ENCODE results near the gene CDH8.

The CDH8 gene

GRCh38 chr16:62034231-62035114 is 1.8 kb downstream of the CDH8 start:
- peak in 16 of 56 donors; percentile 12 to 70 (median 42) for DNase-seq

- no peak for DNase-seq
Observed at GRCh38 chr16:62033065-62033464, 3.2 kb downstream of the CDH8 start.

- DNase-seq = no peak
Observed at GRCh38 chr16:62029947-62030346, 6.3 kb downstream of the CDH8 start.

GRCh38 chr16:62022688-62023087 is 13.6 kb downstream of the CDH8 start:
- DNase-seq = no peak

DNA sequence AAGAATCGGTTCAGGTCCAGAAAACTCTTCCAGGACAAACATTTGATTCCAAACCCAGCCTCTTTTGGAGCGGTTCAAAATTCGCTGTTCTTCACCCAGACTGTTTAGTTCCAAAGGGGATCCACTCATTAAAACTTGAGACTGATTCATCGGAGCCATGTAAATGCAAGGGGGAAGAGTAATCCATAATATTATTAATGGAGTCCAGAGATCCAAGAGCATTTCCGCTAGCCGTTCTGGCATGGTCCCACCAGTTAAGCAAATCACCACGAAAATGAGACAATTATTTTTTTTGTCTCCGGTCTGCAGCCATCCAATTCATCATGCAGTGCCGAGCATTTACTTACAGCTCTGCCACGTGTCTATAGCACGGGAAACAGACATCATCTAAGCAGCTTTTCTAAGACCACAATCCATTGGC is 15.1 kb downstream of the CDH8 start:
- peak in 1 of 56 donors; percentile 30 for DNase-seq

- DNase-seq = no peak
Observed at GRCh38 chr16:62020681-62021080, 15.6 kb downstream of the CDH8 start.

- no peak for DNase-seq
Observed at GRCh38 chr16:62019851-62020250, 16.4 kb downstream of the CDH8 start.

- peak in 4 of 56 donors; percentile 8 to 26 (median 11) for DNase-seq
Observed at GRCh38 chr16:62018301-62019060, 17.8 kb downstream of the CDH8 start.

DNA sequence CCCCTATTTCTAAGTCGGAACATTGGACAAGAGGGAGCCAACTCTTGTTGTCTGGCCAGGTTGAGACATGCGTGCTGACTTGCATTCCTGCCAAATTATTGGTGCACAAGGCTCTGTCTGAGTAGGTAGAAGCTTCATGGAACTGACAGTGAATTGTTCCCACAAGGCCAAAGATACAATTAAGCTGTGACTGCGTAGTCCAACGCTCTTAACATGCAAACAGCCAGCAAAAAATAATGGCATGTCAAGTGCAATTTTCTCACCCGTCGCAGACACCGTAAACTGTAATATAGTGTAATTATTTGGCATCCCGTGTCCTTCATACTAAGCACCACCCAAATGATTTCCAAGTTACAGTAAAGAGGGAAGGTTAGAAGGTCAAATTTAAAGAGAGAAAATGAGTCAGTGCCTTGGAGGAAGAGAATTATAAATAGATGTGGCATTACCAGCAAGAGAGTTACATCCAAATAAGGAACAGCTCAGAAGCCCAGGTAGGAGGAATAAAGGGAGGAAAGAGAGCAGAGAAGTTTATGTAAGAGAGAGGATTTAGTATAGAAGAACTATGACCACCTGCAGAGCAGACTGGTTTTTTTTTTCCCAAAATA is 21.8 kb downstream of the CDH8 start:
- peak in 1 of 56 donors; percentile 23 for DNase-seq

DNA sequence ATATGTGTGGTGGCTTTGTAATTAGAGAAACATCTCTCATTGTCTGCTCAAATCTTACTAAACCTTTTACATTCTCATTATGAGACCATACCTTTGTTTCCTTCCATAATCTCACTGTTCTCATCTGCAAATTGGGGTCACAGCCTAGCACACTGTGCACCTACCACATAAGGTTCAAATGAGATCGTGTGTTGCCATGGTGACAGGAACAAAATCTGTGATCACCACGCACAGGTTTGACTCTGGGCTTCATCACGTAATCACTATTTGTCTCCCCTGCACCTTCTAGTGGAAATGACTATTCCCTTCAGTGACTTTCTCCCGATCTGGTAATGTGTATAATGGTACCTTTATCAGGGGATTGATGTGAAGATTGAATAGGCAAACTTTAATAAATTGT is 26.1 kb downstream of the CDH8 start:
- DNase-seq = peak in 6 of 56 donors; percentile 3 to 20 (median 10)

- no peak for DNase-seq
Observed at GRCh38 chr16:61998460-61998859, 37.8 kb downstream of the CDH8 start.

GRCh38 chr16:61993108-61993507 is 43.1 kb downstream of the CDH8 start:
- no peak for DNase-seq

GRCh38 chr16:61987474-61988012 is 48.7 kb downstream of the CDH8 start:
- no peak for DNase-seq

DNA sequence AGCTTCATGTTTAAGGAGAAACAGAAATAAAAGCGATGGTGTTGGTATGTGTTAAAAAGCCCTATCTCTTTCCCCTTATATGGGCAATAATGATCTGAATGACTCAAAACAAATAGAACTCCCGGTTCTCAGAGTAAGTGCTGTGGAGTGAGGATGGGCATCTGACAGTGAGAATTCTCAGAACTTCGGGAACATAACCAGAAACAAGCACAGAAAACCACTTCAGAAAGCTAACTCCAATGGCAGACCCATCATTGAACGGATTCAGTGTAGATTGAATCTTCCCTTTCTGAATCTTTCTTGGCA is 67.2 kb downstream of the CDH8 start:
- no peak for DNase-seq

DNA sequence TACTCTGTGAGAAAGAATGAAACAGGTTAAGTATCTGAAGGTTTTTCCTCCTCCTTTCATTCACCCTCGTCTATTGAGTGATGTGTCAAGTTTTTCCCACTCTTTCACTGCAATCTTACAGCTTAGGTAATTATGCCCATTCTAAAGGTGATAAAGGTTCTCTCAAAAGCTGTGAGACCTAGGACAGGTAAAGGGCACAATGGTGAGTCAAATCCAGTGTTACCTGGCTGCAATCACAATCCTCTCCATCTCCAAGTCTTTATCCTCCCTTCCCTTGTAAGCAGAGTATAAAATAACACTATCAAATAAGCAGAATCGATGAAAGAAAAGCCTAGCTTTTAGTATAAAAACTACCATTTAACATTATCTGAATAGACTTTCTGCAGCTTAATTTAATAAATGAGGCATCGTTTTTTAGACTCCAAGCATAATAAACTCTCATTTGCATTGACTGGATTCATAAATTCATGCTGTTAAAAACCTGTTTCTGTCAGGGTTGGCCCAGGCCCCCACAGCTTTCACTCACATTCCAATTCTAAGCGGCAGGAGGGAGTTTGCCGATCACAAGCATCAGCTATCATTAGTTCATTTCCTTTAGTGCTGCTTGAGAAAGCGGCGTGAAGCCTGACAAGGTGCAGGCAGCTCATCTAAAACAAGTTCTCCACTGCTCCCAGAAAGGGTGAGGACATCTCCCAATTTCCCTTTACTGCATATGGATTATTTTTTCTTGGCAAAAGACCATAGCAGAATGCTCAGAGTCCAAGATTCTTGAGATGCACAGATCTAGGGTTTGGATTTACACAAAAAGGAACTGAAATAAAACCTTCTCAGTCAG is 67.8 kb downstream of the CDH8 start:
- DNase-seq = peak in 12 of 56 donors; percentile 3 to 54 (median 12)

DNA sequence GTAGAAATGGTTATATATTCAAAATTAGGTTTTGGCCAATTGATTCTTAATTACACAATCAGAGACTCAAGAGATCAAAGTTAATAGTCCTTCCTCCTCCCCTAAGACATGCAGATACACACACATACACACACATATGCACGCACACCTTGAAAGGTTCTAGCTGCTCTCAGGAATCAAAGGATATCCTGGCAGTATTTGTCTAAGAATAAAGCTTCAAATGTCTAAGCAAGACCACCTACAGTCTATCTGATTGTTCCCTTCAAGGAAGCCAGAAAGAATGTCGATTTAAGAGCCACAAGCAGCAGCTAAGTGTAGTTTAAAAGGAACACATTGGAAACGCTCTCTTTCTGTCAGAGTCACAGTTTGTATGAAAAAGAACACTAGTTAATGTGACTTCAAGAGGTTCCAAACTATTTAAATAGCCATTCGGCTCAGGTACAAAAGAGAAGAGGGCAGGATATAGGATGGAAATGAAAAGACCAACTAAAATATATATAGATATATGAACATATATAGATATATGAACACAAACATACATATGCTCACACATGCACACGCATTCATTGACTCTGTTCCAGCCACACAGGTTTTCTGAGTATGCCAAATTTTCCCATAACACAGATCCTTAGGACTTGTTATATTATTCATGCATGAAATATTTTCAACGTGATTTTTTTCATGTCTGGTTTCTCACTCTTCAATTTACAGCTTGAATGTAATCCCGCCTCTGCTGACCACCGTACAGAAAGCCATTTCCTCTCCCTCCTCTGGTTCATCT is 79.0 kb downstream of the CDH8 start:
- DNase-seq = no peak

DNA sequence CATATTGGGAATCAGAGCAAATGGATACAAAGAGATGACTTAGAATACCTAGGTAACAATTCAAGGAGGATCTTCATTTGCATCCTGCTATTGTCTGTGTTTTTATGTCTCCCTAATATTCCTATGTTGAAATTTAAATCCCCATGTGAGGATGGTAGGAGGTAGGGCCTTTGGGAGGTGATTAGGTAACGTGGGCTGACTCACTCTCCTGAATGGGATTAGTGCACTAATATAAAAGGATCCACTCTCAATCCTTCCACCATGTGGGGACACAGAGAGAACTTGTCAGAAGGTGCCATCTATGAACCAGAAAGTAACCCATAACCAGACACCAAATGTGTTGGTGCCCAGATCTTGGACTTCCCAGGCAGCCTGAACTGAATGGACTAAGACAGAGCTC is 83.4 kb downstream of the CDH8 start:
- DNase-seq = no peak

- no peak for DNase-seq
Observed at GRCh38 chr16:61948414-61948813, 87.8 kb downstream of the CDH8 start.

DNA sequence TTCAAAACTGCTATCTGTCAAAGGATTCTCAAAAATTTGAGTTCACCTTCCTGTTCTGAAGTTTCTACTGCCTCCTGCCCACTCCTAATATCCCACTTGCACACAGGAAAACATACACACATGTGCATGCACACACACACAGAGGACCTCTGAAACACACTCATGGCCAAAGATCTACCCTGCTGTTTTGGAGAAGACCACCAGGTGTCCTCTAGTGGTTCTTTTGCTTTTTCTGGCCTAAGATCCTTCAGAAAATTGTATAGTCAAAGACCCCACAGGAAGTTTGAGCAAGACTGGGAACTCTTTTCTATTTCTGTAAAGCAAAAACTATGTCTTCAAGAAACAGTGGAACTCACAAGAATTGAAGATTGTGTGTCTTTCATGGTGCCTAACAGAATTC is 90.2 kb downstream of the CDH8 start:
- DNase-seq = no peak

DNA sequence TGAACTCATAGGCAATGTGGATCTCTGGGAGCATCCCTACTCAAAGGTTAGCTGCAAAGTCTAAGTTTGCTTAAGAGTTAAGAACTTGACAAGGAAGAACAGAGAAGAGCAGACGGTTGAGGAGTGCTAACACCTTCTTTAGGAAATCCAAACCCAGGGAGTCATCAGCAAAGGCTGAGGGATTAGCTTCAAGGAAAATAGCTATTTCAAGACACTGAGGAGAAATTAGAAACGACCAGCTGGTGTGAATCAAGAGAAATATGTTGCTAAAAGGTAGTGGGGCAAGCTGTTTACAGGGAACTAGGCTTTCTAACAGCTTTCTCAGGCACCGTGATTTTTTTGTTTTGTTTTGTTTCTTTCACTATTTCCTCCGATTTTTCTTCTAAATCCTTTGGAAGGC is 90.7 kb downstream of the CDH8 start:
- DNase-seq = no peak

Measured in nucleus accumbens (tissue), 56 donors.